ENCODE measurements around the gene ALOX5. TPM values are rescaled to one million over a fixed set of nuclear protein-coding genes. Genes with fewer than 3 reads are reported as not detected.

The ALOX5 gene
- total RNA-seq, 1 donor from 2014 or later = 0.40 TPM

DNA sequence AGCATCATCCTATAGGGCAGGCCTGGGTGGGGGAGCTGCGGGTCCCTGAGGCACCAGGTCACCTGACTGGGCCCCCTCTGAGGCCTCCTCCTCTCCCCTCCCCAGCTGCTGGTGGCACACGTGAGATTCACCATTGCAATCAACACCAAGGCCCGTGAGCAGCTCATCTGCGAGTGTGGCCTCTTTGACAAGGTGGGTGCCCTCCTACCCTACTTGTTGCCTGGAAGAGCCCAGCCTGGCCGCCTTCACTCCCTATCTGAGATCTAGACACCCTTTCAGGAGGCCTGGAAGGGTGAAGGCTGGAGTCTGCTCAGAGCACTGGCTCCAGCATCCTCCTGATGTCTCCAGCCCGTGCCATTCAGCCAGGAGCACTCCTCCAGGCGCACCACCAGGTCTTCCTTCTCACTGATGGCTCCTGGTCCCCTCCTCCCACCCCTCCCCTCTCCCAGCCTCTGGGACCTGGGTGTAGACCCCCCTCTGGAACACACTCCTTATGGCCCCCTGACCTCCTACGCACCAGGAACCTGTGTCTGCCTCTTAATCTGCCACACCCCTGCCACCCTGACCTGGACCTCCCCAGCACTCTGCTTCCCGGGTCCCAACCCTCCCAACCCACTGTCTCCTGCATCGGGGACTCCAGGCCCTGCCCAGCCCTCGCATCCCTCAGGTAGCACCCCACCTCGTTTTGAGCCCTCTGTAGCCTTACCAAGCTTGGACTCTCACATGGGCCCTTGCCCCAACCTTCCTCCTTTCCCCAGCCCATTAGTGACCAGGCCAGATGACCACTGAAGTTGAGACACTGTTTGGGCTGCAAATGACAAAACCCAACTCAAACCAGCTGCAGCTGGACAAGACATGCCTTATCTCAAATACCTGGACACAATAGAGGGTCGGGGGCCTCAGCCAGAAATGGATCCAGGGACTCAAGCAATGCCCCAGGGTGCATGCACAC is 67.5 kb downstream of the ALOX5 start:
- DNase-seq (ENCODE audit: low read depth, low spot score) = no peak

DNA sequence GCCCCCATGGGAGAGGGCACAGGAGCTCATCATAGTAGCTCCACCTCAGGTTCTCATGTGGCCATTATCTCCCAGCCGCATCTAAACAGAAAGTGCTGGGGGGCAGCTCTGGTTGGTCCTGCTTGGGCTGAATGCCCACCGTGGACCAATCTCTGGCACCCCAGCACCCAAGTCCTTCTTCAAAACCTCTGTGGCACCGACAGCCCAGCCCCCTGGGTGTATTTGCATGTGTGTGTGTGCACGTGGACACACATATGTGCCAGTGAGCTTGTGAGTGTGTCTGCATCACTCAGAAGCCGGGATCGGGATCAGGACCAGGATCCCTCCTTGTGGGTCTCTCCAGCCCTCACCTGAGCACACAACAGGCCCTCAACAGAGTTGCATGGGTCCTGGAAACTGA is 68.2 kb downstream of the ALOX5 start:
- DNase-seq (ENCODE audit: low read depth, low spot score) = no peak

DNA sequence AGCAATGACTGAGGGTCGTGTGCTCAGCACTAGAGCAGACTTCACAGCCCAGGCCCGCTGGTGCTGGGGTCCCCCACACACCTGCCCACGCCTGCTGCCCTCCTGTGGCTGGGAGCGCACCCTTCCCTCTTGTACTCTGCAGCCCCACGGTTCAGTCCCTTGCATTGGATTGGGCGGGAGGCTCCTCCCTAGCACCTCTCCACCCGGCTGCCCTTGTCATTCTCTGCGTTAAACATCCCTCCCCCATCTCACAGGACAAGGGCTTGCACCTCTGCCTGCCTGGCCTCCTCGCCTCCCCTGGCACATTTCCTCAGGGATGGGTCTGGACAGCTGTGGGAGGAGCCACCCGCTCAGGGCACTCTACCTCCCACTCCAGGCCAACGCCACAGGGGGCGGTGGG is 68.6 kb downstream of the ALOX5 start:
- no peak for DNase-seq (ENCODE audit: low read depth, low spot score)

DNA sequence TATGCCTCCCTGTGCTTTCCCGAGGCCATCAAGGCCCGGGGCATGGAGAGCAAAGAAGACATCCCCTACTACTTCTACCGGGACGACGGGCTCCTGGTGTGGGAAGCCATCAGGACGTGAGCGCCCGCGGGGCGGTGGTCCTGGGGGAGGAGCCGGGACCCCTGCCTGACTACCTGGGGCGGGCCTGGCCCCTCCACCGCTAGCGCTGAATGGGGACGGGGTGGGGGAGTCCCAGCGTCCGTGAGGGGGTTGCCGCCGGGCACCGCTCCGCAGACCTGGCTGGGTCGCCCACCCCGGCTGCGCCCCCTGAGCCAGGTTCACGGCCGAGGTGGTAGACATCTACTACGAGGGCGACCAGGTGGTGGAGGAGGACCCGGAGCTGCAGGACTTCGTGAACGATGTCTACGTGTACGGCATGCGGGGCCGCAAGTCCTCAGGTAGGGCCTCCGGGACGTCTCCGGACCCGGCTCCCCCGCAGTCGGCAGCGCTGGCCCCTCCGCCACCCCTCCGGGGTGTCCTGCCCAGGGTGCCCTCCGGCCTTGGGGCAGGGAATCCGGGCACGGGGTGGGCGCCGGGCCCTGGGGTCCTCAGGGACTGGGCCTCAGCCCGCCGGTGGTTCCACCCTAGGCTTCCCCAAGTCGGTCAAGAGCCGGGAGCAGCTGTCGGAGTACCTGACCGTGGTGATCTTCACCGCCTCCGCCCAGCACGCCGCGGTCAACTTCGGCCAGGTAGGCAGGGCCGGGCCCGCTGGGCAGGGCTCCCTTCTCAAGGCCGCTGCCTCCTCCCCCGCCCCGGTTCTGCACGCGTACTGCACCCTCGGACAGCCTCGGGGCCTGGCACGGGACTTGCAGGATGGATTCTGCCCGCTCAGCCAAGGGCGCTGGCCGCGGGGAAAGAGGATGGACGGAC is 69.3 kb downstream of the ALOX5 start:
- no peak for DNase-seq (ENCODE audit: low read depth, low spot score)

DNA sequence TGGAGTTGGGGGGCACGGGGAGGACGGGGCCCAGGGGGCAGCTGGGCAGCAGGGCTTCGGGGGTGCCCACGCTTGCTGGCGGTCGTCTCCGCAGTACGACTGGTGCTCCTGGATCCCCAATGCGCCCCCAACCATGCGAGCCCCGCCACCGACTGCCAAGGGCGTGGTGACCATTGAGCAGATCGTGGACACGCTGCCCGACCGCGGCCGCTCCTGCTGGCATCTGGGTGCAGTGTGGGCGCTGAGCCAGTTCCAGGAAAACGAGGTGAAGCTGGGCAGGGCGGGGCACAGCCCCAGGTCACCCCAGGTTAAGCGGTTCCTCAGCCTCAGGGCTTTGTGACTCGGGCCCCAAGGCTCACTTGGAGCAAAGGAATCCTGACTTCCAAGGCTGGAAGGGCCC is 70.0 kb downstream of the ALOX5 start:
- DNase-seq (ENCODE audit: low read depth, low spot score) = no peak

DNA sequence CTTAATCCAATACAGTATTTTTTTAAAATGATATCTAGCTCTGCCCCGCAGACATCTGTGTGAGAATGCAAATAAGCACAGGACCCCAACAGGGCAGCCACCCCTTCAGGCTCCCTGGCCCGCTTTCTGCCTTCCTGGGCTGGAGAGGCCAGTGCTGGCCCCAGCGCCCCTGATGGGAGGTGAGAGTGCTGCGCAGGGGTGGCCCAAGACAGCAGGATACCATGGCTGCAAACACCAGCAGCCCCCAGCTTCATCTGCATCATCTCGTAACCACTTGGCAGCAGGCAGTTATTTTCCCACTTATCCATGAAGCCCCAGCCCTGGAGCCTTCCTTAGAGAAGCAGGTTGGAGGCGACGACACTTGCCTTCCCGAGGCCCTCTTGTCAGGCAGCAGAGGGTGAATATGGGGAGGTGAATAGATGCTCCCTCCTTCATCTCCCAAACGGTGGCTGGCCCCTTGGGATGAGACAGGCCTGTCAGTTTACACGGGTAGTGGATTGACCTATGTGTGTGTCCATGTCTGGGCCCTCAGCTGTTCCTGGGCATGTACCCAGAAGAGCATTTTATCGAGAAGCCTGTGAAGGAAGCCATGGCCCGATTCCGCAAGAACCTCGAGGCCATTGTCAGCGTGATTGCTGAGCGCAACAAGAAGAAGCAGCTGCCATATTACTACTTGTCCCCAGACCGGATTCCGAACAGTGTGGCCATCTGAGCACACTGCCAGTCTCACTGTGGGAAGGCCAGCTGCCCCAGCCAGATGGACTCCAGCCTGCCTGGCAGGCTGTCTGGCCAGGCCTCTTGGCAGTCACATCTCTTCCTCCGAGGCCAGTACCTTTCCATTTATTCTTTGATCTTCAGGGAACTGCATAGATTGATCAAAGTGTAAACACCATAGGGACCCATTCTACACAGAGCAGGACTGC is 71.2 kb downstream of the ALOX5 start:
- no peak for DNase-seq (ENCODE audit: low read depth, low spot score)

DNA sequence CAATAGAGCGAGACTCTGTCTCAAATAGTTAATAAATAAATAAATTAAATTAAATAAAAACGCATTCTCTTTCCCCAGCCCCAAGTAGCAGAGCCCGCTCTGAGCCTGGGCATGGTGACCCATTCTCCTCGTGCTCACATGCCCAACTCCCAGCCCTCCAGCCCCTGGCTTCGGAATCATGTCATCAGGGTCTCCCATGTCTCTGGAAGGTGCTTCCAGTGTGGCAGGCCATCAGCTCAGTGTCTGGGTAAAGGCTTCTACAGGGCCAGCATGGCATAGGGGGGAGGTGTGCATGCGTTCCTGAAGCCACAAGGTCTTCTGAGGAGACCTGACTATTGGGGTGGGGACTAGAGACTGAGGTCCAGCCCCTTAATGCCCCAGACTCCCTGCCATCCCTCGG is 72.8 kb downstream of the ALOX5 start:
- DNase-seq (ENCODE audit: low read depth, low spot score) = no peak

DNA sequence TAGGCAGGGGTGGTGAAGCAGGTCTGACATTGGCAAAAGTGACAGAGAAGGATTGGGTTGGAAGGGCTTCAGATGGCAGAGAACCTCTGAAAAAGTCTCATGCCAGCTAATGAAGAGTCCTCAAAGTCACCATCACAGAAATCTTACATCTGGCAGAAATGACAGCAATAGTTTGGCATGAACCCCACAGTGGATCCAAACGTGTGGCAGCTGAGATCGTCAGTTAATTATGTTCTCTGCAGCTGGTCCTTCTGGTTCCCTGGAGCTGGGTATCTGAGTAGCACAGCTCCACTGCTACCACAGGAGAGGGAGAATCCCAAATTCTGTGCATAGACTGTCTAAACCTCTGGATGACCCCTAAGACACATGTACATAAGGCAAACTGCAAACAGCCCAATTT is 73.4 kb downstream of the ALOX5 start:
- no peak for DNase-seq (ENCODE audit: low read depth, low spot score)

DNA sequence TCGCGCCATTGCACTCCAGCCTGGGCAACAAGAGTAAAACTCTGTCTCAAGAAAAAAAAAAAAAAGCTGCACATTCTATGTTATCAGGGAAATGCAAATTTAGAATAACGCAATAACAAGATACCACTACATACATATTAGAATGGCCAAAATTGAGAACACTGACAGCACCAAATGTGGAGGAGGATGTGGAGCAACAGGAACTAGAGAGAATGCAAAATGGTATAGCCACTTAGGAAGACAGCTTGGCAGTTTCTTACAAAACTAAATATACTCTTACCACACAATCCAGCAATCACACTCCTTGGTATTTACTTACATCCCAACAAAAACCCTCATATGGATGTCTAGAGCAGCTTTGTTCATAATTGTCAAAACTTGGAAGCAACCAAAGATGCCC is 76.8 kb downstream of the ALOX5 start:
- no peak for DNase-seq (ENCODE audit: low read depth, low spot score)

DNA sequence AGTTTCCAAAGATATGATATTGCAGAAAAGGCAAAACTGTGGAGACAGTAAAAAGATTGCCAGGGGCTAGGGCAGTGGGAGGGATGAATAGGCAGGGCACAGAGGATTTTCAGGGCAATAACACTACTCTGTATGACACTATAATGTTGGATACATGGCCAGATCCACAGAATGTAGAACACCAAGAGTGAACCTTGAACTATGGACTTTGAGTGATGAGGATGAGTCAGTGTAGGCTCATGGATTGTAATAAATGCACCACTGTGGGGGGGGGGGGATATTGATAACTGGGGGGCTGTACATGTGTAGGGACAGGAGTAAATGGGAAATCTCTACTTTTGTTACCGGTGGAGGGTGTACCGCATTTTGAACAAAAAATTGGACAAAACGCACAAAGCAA is 77.4 kb downstream of the ALOX5 start:
- DNase-seq (ENCODE audit: low read depth, low spot score) = no peak

DNA sequence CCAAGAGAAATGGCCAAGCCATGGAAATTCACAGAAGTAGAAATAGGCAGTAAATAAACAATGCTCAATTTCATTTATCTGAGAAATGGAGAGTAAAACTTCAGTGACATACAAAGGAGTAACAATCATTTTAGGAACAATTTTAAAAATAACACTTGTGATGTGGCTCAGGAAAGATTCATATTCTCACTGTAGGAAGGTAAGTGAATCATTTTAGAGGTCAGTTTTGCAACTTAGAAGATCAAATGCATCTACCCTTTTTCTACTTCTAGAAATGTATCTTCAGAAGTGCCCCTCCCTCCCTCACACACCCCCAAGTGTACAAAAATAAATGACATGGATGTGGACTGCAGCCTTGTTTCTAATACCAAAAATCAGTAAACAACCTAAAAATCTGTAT is 78.3 kb downstream of the ALOX5 start:
- no peak for DNase-seq (ENCODE audit: low read depth, low spot score)

DNA sequence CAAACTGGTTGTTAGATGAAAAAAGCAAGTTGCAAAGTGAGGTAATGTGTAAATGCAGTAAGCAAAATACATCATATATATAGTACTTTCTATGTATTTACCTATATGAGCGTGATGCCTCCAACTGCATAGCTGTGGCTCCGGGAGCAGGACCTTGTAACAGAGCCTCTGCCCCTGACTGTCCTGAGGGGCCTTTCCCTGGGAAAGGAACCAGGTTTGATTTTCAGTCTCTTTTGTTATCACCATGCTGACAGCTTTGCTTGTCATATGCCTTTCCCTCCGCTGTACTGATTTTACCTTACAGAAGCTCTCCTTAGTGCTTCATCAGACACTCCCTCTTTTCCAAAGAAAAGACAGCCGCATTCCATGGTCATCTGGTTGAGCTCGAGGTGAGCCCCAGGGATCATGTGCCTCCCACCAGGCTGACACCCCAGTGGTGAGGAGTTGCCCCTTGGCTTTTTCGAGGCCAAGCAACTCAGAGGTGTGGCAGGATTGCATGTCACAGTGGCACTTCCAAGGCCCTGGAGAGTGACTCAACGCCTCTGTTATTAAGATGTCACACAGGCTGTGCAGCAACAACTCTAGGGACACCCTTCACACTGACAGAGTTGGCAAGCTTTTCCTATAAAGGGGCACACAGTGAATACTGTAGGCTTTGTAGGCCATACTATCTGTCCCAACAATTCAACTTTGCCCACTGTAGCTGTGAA is 78.9 kb downstream of the ALOX5 start:
- DNase-seq (ENCODE audit: low read depth, low spot score) = no peak

DNA sequence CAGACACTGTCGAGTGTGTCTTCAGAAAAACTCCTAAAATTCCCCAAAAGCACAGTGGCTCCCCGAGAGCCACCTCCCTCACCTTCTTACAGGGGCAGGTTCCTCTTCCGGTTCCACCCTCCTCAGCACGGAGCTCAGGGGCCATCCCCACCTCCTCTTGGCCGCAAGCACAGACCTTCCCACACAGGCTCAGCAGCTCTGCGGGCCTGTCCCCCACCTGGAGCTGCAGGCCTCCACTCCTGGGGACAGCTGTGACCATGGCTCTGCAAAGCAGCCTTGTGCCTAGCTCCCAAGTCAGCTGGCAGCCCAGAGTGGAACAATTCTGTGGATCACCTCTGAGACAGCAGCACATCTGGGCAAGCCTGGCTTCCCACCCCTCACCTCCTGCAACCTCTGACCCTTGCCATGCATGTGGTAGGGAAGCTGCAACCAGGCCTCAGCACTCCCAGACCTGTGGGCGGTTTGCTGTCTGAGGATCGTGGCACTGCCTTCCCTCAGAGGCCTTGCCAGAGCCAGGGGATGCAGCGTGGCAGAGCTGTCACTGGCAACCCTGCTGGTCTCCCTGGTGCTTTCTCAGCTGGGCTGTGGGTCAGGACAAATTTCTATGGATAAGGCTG is 79.7 kb downstream of the ALOX5 start:
- no peak for DNase-seq (ENCODE audit: low read depth, low spot score)

DNA sequence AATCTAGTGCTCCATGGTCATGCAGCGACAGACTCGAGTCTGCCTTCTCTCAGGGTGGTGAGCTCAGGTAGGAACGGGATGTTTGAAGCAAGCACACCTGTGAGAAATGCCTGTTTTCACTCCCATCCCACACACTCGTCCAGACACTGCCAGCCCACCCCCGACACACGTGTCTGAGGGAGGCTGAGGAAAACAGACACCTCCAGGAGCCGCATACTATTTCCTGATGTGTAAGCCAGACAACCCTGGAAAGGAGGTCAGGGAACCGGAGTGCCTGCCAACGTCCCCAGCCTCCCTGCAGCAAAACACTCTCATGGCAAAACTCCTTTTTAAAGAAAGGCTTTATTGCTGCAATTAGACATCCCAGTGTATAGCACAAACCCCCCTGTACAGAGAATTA is 80.2 kb downstream of the ALOX5 start:
- no peak for DNase-seq (ENCODE audit: low read depth, low spot score)

DNA sequence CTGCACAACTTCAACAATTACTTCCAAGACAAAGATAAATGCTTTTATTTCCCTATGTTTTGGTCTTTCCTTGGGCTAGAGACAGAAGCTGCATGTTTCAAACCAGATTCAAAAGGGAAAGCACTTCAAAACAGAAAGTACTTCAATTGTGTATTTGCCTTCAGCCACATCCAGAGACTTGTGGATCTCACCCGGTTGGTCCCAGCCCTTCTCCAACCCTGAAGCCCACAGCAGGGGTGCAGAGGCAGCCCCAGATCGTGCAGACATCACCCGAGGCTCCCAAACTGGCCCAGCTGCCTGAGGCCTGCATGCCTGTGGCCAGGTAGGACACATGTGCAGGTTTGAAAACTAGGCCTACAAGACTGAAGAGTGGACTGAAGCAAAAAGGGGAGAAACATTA is 80.8 kb downstream of the ALOX5 start:
- DNase-seq (ENCODE audit: low read depth, low spot score) = no peak

DNA sequence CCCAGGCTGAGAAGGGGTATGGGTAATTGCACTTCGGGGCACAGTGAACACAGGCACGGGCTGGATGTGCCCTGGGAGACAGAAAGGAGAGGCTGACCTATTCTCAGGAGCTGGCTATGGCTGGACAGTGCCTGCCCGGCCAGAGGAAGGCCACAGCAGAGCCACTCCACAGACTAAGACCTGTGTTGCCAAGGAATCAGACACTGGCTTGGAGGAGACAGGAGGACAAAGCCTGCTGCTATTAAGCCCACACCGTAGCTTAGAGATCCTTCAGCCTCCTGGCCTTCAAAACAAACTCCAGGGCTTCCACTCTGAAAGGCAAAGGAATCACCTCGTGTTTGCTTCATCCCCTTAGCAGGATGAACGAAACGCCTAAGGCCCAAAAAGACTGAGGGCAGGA is 82.2 kb downstream of the ALOX5 start:
- no peak for DNase-seq (ENCODE audit: low read depth, low spot score)

DNA sequence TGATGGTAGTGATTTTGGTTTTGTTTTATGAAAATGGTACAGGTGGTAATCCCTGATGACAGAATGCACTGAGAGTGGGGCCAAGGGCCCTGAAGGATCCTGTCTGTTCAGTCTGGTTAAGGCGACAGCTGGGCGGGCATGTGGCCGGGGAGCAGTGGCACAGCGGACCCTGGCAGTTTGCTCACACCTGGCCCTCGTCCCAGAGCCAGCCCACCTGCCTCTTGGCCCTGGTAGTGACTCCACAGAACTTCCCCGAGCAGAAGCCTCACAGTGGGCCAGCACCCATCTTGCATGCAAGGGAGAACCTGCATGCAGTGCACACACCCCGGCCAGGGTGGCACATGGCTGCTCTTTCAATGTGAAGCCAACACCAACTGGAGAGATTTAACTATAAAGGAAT is 82.8 kb downstream of the ALOX5 start:
- no peak for DNase-seq (ENCODE audit: low read depth, low spot score)

DNA sequence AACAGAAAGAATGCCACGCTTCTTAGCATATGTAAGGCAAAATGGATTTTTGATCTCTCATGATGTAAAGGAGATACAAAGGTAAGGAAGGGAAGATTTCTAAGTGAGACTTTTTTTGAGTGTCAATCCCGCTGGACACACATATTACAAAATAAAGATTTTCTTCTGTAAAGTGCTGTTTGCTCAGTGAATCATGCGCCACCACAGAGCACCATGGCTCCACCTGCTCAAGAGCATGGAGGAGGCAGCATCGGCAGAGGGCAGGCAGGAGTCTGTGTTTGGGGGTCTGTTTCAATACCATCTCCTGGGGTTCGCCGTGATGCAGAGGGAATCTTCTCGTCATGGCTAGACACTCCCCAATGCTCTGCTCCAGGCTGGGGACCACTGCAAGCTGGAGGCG is 83.5 kb downstream of the ALOX5 start:
- no peak for DNase-seq (ENCODE audit: low read depth, low spot score)

DNA sequence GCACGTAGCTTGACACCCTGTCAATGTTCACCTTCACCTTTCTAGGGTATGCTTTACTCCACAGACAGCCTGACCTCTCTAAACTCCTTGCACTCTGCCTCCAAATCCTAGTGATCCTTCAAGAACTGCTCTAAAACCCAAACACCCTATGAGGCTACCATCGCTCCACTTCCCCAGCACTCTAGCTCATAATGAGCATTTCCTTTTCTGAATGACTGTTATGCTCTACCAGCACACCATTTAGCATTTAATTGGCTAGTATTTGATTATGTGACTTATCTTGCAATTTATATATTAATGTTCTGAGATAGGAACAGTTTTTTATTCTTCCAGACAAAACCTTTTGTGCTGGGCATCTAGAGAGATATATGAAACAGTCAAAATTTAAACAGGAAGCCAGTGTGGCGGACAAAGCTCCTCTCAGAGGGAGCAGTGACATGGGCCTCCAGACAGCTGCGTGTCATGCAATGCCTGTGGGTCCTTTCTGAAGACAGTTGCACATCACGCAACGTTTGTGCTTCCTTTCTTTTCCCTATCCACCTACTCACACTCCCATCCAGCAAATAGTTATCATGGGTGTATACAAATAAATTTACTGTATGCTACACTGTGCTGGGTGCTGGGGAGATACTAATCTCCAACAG is 86.3 kb downstream of the ALOX5 start:
- DNase-seq (ENCODE audit: low read depth, low spot score) = no peak

DNA sequence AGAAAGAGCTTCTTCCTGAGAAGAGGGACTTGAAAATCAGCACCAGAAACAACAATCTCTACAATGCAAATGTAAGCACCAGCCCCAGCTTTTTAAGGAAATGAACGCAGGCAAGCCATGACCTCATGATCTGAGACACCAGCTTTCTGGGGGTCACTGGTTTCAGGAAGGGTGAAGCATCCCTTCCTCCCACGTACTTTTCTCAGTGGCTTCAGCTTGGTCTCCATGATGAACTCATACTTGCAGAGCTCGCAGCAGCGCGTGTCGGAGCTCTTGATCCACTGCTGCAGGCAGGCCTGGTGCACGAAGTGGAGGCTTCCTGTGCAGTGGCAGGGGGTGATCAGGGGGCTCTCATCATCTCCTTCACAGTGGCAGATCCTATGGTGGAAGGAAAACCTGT is 87.0 kb downstream of the ALOX5 start:
- no peak for DNase-seq (ENCODE audit: low read depth, low spot score)

Measured in pulmonary artery endothelial cell (primary cell).